ENCODE results near the gene UBALD2.

UBALD2 gene

GRCh38 chr17:76268015-76268749, 3.0 kb downstream of the UBALD2 start:
- Histone ChIP-seq H3K4me3 (replicated peaks; ENCODE audit: low read depth, low read length) (peak overlapping the region; percentile 79), H3K36me3 (ENCODE audit: control insufficient read depth, insufficient read depth, low read length) (peaks cover 7% of the 10 kb centered on the region), H3K27me3 (replicated peaks; ENCODE audit: control insufficient read depth, insufficient read depth, low read length) (no peaks in the 10 kb centered on the region)
- no peak for TF ChIP-seq CTCF (IDR thresholded peaks at IDR 0.05; ENCODE audit: insufficient read depth, low read length, poor library complexity, severe bottlenecking)
- DNase-seq (ENCODE audit: extremely low read depth, insufficient read length): peak; percentile 79

- no peak for DNase-seq (ENCODE audit: extremely low read depth, insufficient read length)
- TF ChIP-seq CTCF (IDR thresholded peaks at IDR 0.05; ENCODE audit: insufficient read depth, low read length, poor library complexity, severe bottlenecking): no peak
- Histone ChIP-seq H3K36me3 (ENCODE audit: control insufficient read depth, insufficient read depth, low read length) (peaks cover 7% of the 10 kb centered on the region), H3K27me3 (replicated peaks; ENCODE audit: control insufficient read depth, insufficient read depth, low read length) (no peaks in the 10 kb centered on the region), H3K4me3 (replicated peaks; ENCODE audit: low read depth, low read length) (peak overlapping the region; percentile 56)
These were observed 4.1 kb downstream of the UBALD2 start for GRCh38 chr17:76268991-76269981.

GRCh38 chr17:76270127-76270592, 5.0 kb downstream of the UBALD2 start:
- peak overlapping the region; percentile 56 for H3K4me3 ChIP-seq (replicated peaks; ENCODE audit: low read depth, low read length)
- no peak for TF ChIP-seq CTCF (IDR thresholded peaks at IDR 0.05; ENCODE audit: insufficient read depth, low read length, poor library complexity, severe bottlenecking)
- peak; percentile 77 for DNase-seq (ENCODE audit: extremely low read depth, insufficient read length)
- H3K27me3 ChIP-seq (replicated peaks; ENCODE audit: control insufficient read depth, insufficient read depth, low read length): no peaks in the 10 kb centered on the region
- H3K36me3 ChIP-seq (ENCODE audit: control insufficient read depth, insufficient read depth, low read length): peaks cover 7% of the 10 kb centered on the region

GRCh38 chr17:76270770-76271668, 5.9 kb downstream of the UBALD2 start:
- H3K36me3 ChIP-seq (ENCODE audit: control insufficient read depth, insufficient read depth, low read length): peaks cover 7% of the 10 kb centered on the region
- peak overlapping the region; percentile 63 for H3K4me3 ChIP-seq (replicated peaks; ENCODE audit: low read depth, low read length)
- DNase-seq (ENCODE audit: extremely low read depth, insufficient read length): peak; percentile 70
- TF ChIP-seq CTCF (IDR thresholded peaks at IDR 0.05; ENCODE audit: insufficient read depth, low read length, poor library complexity, severe bottlenecking): no peak
- H3K27me3 ChIP-seq (replicated peaks; ENCODE audit: control insufficient read depth, insufficient read depth, low read length): no peaks in the 10 kb centered on the region

Data from GM06990 (cell line).